Ramos (cell line): ENCODE data around the gene TMEM190.

ENCODE experiments used
- in situ Hi-C: fragments of 300-500 bp; cut with MboI; formaldehyde crosslinking; loops from one replicate; pipeline ENCODE4 v1.14.3; 2022; ENCODE audit warnings: low sequenced_read_pairs; ENCODE audit not compliant: unreplicated experiment

TMEM190 gene

DNA sequence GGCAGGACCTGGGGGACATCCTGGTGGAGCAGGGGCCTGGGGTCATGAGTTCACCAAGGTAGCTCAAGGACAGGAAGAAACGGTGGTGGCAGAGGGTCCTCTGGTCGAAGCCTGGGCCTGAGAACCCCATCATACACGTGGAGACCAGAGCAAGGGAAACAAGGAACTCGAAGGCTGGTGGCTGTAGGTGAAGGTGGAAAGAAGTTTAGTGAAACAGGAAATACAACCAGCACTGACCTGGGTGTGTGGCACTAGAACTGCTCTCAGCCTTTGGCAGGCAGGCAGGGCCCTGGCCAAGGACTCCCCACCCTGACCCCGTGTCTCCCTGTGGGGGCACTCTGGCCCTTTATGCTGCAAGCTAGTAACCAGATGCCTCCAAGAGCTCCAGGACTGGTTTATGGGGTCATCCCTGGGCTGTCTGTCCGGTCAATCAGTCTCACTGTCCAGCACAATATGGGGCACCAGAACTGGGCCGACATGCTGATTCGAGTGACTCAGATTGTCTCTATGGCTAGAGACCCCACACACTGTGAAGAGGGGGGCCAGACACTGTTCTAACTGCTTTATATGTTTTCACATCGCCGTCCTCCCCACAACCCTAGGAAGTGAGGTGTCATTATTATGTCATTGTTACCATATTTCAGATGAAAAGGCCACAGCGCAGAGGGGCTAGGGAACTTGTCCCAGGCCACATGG lies 25.9 kb upstream of the TMEM190 start:
- in situ Hi-C loops: no loop called here

GRCh38 chr19:55352040-55352439 lies 24.6 kb upstream of the TMEM190 start:
- in situ Hi-C loops: no loop called here

- in situ Hi-C loops: no loop called here
Observed at GRCh38 chr19:55352549-55353145, 24.0 kb upstream of the TMEM190 start.

GRCh38 chr19:55353356-55353802 lies 23.2 kb upstream of the TMEM190 start:
- in situ Hi-C loops: no loop called here

DNA sequence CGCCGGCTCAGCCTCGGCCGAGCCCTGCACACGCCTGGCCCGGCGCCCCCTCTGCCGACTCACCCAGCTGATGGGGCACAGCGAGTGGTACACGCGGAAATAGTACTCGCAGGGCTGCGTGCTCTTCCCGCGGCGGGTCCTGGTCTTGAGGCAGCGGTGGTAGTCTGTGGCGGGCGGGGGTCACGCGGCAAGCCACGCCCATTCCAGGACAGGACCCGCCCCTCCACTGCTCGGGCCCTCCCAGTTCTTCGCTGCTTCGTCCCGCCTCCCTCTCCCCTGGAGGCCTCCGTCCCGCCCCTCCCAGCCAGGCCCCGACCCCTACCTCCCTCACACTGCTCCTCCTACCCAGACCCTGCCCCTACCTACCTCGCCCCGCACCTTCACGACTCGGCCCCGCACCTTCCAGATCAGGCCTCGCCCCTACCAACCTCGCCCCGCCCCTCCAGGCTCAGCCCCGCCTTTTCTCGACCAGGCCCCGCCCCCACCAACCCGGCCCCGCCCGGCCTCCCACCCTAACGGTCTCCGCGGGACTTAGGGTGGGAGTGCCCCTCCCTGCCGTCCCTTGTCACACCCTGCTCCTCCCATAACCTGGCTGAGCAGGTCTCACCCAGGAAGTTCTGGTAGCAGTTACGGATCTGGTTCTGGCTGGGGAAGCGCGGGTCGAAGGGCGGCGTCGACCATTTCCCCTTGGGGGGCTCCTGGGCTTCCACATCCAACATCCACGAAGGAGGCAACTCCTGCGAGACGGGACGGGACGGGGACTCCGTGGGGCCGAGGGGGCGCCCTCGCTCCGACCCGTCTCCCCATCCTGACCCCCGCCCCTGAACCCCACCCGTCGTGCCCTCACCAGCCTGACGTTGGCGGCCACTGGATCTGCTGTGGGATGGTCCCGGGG lies 22.6 kb upstream of the TMEM190 start:
- in situ Hi-C loops: no loop called here

- in situ Hi-C loops: no loop called here
Observed at GRCh38 chr19:55354698-55355212, 21.9 kb upstream of the TMEM190 start, which contains the start of gene COX6B2. Gene COX6B2, minus strand, starts transcription at chr19:55354719. Its CDS starts 198 bp downstream, at chr19:55354521.

GRCh38 chr19:55355213-55355821 lies 21.3 kb upstream of the TMEM190 start:
- in situ Hi-C loops: no loop called here

- in situ Hi-C loops: no loop called here
Observed at GRCh38 chr19:55358493-55358892, 18.1 kb upstream of the TMEM190 start.

DNA sequence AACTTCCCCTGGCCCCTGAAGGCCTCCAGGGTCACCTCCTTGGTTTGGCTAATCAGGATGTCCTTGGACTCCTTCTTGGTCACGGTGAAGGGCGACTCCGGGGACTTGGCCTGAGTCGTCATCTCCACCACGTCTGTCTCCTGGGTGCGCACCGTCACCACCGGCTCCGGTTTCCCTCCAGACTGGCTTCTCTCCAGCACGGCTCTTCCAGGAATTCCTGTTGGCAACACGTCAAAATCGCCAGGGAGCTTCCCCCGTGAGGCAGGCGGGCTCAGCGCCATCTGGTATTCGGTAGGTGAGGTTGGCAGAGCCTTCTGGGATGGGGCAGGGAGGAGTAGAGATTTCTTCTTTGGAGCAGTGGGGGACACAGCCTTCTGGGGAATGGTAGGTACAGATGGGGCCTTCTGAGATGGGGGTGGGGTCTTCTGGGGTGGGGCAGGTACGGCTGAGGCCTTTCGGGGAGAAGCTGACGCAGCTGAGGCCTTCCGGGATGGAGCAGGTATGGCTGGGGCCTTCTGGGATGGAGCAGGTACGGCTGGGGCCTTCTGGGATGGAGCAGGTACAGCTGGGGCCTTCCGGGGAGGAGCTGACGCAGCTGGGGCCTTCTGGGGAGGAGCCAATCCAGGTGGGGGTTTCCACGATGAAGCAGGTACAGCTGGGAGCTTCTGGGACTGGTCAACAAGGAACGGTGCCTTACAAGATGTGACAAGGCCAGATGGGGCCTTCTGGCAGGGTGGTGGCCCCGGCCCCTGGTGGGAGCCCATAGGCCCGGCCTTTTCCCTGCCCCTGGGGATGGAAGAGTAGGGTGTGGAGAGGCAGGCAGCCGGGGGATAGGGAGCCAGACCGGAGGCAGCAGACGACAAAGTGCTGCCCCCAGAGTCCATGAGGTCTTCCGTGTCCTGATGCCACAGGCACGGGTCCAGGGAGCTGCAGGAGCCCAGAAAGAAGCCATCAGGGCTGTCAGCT lies 17.4 kb upstream of the TMEM190 start:
- in situ Hi-C loops: no loop called here

GRCh38 chr19:55360902-55361301 lies 15.7 kb upstream of the TMEM190 start:
- in situ Hi-C loops: no loop called here

DNA sequence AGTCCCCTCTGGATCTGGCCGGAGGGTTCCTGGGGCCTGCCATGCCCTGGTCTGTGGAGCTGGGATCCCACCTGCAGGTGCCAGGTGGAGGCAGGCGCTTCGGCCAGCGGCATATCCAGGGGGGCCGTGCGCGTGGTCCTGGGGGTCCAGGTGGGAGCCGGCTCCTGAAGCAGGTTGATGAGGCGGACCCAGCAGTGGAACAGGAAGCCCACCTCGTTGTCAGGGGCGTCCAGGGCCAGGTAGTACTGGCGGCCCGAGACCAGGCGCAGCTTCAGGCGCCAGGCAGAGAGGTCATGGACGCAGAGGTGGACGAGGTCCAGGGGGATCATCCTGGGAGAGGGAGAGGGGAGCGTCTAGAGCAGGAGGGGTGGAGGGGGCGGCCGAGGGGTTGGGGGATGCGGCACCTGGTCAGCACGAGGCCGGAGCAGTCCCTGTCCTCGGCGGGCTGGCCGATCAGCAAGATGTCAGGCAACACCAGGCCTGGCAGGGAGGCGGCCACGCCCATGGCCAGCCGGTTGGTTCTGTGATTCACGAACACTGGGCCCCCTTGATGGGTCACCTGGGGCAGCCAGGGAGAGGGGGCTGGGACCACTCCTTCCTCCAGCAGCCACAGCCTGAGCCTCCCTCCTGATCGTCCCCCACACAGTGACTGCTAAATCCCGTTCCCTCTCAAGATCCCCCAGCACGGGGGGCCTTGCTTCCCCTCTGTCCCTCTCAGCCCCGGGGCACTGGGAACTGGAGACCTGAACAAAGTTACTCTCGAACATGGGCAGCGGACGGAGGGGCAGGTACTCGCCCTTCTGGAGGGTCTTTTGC lies 14.2 kb upstream of the TMEM190 start:
- in situ Hi-C loops: no loop called here

GRCh38 chr19:55362990-55363716 lies 13.5 kb upstream of the TMEM190 start, which contains the start of gene GARIN5B:
Gene GARIN5B, minus strand, starts transcription at chr19:55363260. Its CDS starts 194 bp downstream, at chr19:55363066.
- in situ Hi-C loops: no loop called here

DNA sequence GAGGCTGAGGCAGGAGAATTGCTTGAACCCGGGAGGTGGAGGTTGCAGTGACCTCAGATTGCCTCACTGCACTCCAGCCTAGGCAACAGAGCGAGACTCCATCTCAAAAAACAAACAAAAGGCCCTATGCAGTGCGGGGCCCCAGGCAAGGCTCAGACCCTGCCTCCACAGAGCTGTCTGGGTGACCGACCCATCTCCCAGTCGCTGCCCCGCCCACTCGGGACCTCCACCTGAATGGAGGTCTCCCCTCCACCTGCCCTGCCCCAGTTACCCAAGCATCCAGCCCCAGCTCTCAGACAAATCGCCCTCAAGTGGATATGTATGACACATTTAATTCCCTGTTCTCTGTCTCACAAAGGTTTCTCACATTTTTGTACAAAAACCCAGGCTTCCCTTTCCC lies 11.4 kb upstream of the TMEM190 start:
- in situ Hi-C loops: no loop called here

- in situ Hi-C loops: no loop called here
Observed at GRCh38 chr19:55365964-55366363, 10.7 kb upstream of the TMEM190 start.

DNA sequence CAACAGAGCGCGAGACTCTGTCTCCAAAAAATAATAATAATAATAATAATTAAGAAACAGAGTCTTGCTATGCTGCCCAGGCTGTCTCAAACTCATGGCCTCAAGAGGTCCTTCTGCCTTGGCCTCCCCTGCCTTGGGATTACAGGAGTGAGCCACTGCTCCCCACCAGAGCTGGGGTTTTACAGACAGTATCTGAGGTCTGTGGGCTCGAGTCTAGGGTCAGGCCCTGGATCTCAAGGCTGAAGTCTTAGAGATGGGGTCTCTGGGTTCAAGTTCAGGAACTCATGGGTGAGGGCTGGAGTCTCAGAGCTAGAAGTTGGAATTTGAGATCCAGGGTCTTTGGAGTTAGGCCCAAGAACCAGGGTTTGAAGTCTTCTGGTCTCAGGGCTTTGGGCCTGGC lies 9.8 kb upstream of the TMEM190 start:
- in situ Hi-C loops: no loop called here

DNA sequence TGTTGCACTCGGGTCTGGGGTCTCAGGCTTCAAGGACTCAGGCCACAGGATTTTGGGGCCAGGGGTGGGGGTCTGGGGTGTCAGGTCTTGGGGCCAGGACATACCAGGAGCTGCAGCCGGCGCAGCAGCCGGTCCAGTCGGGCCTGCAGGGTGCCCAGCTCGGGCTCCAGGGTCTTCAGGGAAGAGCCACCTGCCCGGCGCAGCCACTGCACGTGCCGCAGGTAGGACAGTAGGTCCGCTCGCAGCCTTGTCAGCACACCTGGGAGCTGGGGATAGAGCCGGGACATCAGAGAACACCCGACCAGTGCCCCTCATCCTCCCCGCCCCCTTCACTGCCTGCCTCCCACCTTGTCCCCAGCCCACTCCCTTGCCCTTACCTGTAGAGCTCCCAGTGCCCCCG lies 8.5 kb upstream of the TMEM190 start:
- in situ Hi-C loops: no loop called here

GRCh38 chr19:55368701-55369563 lies 7.7 kb upstream of the TMEM190 start:
- in situ Hi-C loops: no loop called here
